ENCODE results near the gene DGKH. TPM values are rescaled to one million over a fixed set of nuclear protein-coding genes. Genes with fewer than 3 reads are reported as not detected.

Gene DGKH
- total RNA-seq, 1 experiment from 2014 or later, result 22.8 TPM

- no TSS peak for BruUV-seq (replicated peaks)
- POLR2A ChIA-PET, result no interaction called here
- no peak overlapping the region for H3K4me3 ChIP-seq (ENCODE audit: low read depth in 2 of 2, low read length in 2 of 2)
- no peak for ATAC-seq
- H3K27ac ChIP-seq (ENCODE audit: low read length), result no peak overlapping the region
- no peak for DNase-seq (ENCODE audit: low read depth, low spot score)
- CTCF ChIA-PET, result no interaction called here
- intact Hi-C loops (cut with micrococcal nuclease; ENCODE audit: unreplicated experiment) (no loop called here), in situ Hi-C loops (cut with HindIII; ENCODE audit: low pct_unique_long_range_greater_than_20kb, low sequenced_read_pairs) (no loop called here)
- TF ChIP-seq, protein P1, sequence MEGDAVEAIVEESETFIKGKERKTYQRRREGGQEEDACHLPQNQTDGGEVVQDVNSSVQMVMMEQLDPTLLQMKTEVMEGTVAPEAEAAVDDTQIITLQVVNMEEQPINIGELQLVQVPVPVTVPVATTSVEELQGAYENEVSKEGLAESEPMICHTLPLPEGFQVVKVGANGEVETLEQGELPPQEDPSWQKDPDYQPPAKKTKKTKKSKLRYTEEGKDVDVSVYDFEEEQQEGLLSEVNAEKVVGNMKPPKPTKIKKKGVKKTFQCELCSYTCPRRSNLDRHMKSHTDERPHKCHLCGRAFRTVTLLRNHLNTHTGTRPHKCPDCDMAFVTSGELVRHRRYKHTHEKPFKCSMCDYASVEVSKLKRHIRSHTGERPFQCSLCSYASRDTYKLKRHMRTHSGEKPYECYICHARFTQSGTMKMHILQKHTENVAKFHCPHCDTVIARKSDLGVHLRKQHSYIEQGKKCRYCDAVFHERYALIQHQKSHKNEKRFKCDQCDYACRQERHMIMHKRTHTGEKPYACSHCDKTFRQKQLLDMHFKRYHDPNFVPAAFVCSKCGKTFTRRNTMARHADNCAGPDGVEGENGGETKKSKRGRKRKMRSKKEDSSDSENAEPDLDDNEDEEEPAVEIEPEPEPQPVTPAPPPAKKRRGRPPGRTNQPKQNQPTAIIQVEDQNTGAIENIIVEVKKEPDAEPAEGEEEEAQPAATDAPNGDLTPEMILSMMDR (IDR thresholded peaks at IDR 0.05), result no peak
- H3K36me3 ChIP-seq (ENCODE audit: control insufficient read depth, insufficient read depth, low read length), result peaks cover 4% of the 10 kb centered on the region; the same call in 1 of the 2 replicates
- no peaks in the 10 kb centered on the region for H3K4me1 ChIP-seq (ENCODE audit: control insufficient read depth, insufficient read depth, low read length)
- H3K27me3 ChIP-seq (ENCODE audit: control insufficient read depth, insufficient read depth, low read length), result no peaks in the 10 kb centered on the region
- no peaks in the 10 kb centered on the region for H3K9me3 ChIP-seq (ENCODE audit: control insufficient read depth, insufficient read depth, low read depth, low read length)
These were observed 133.0 kb downstream of the DGKH start for GRCh38 chr13:42181381-42181953.

GRCh38 chr13:42189061-42189460 lies 140.6 kb downstream of the DGKH start:
- in situ Hi-C loops (cut with HindIII; ENCODE audit: low pct_unique_long_range_greater_than_20kb, low sequenced_read_pairs), result no loop called here
- Histone ChIP-seq H3K27me3 (ENCODE audit: control insufficient read depth, insufficient read depth, low read length) (no peaks in the 10 kb centered on the region), H3K36me3 (ENCODE audit: control insufficient read depth, insufficient read depth, low read length) (peaks cover 12% of the 10 kb centered on the region; the same call in 1 of the 2 replicates), H3K27ac (ENCODE audit: low read length) (no peak overlapping the region), H3K9me3 (ENCODE audit: control insufficient read depth, insufficient read depth, low read depth, low read length) (no peaks in the 10 kb centered on the region), H3K4me1 (ENCODE audit: control insufficient read depth, insufficient read depth, low read length) (no peaks in the 10 kb centered on the region), H3K4me3 (ENCODE audit: low read depth in 2 of 2, low read length in 2 of 2) (no peak overlapping the region)
- DNase-seq (ENCODE audit: low read depth, low spot score) (no peak), ATAC-seq (no peak)
- CTCF ChIA-PET, result no interaction called here
- intact Hi-C loops (cut with micrococcal nuclease; ENCODE audit: unreplicated experiment), result no loop called here
- TF ChIP-seq, protein P1 (IDR thresholded peaks at IDR 0.05), result no peak
- TF ChIP-seq, protein P2, sequence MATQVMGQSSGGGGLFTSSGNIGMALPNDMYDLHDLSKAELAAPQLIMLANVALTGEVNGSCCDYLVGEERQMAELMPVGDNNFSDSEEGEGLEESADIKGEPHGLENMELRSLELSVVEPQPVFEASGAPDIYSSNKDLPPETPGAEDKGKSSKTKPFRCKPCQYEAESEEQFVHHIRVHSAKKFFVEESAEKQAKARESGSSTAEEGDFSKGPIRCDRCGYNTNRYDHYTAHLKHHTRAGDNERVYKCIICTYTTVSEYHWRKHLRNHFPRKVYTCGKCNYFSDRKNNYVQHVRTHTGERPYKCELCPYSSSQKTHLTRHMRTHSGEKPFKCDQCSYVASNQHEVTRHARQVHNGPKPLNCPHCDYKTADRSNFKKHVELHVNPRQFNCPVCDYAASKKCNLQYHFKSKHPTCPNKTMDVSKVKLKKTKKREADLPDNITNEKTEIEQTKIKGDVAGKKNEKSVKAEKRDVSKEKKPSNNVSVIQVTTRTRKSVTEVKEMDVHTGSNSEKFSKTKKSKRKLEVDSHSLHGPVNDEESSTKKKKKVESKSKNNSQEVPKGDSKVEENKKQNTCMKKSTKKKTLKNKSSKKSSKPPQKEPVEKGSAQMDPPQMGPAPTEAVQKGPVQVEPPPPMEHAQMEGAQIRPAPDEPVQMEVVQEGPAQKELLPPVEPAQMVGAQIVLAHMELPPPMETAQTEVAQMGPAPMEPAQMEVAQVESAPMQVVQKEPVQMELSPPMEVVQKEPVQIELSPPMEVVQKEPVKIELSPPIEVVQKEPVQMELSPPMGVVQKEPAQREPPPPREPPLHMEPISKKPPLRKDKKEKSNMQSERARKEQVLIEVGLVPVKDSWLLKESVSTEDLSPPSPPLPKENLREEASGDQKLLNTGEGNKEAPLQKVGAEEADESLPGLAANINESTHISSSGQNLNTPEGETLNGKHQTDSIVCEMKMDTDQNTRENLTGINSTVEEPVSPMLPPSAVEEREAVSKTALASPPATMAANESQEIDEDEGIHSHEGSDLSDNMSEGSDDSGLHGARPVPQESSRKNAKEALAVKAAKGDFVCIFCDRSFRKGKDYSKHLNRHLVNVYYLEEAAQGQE (IDR thresholded peaks at IDR 0.05; ENCODE audit: insufficient read depth in 1 of 2, low read depth in 2 of 2, low read length in 1 of 2), result no peak
- TF ChIP-seq POLR2AphosphoS5 (IDR thresholded peaks at IDR 0.05; ENCODE audit: low read depth, low read length) (no peak), TCF7L2 (IDR thresholded peaks at IDR 0.05; ENCODE audit: low read depth, low read length) (no peak), SIN3A (IDR thresholded peaks at IDR 0.05; ENCODE audit: borderline replicate concordance, insufficient read depth, low read depth, low read length) (no peak)
- BruUV-seq (replicated peaks), result no TSS peak
- POLR2A ChIA-PET, result no interaction called here
